ENCODE measurements around the gene RMRP. TPM values are rescaled to one million over a fixed set of nuclear protein-coding genes. Genes with fewer than 3 reads are reported as not detected.

The RMRP gene
- total and polyA plus RNA-seq, 11 donors, result 118 to 18,741 (median 5,656) TPM

DNA sequence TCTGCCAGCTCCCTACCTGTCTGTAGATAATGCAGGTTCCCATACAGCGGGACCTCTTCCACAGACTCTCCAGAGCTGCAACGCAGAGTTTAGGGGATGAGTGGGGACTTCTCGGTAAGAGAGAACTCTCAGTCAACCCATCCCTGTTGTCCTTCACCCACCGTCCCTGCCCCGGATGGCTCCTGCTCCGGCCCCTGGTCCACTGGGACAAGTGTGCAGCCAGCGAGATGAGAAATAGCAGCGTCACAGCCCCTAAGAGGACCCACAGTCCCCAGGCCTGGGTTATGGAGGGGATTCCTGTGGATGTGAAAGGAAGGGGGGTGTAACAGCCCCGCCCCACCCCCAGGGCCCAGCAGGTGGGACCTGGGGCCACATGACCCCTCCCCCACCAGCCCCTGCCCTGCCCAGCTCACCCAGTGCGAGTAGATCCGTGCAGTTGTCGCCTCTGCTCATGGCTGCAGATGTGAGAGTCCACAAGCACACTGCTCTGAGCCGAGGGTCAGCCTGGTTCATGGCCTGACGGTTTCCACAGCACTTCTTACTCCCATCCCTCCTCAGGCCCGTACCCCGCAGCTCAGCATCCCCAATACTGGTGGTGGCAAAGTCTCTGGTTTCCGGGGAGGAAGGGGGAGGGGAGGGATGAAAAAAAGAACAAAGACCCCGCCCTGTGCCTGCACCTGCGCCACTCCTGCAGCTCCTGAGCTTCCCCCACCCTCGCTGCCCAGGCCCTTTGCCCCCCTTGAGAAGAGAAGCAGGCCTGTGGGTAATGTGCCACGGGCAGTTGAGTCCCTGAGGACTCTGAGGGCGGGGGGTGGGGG lies 7.3 kb downstream of the RMRP start, which contains the start of gene SIT1:
TSS of gene SIT1 (minus strand) at position 591 of the 818 bp plus-strand sequence. CDS start at position 513, 78 bp downstream.
- Histone ChIP-seq H3K36me3 (no peaks in the 10 kb centered on the region), H3K9me3 (no peaks in the 10 kb centered on the region), H3K4me3 (peak within 1 kb of the TSS in 4 of 12 donors; percentile 20 to 54 (median 27)), H3K27me3 (no peaks in the 10 kb centered on the region), H3K4me1 (peaks cover 0 to 54% (median 9%) of the 10 kb centered on the region in 12 donors), H3K27ac (peak within 1 kb of the TSS in 4 of 12 donors; percentile 17 to 86 (median 26))
- intact Hi-C loops (cut with DNase I), result loop anchor here in 5 of 10 donors (10.0 kb wide), 4 partner anchors 46 to 234 kb away; partner anchors contain the start of genes TESK1 (in 2 of the 5), FAM221B (in 1 of the 5), HINT2 (in 1 of the 5) and SPAG8 (in 1 of the 5)
- whole genome bisulfite sequencing, 4 donors, result 66 to 74% (median 71%) methylated on average over 17 to 22 of the region's 22 CpGs
- DNase-seq, result no peak
- no peak for TF ChIP-seq POLR2A (IDR thresholded peaks at IDR 0.05)
- TF ChIP-seq, protein P1, sequence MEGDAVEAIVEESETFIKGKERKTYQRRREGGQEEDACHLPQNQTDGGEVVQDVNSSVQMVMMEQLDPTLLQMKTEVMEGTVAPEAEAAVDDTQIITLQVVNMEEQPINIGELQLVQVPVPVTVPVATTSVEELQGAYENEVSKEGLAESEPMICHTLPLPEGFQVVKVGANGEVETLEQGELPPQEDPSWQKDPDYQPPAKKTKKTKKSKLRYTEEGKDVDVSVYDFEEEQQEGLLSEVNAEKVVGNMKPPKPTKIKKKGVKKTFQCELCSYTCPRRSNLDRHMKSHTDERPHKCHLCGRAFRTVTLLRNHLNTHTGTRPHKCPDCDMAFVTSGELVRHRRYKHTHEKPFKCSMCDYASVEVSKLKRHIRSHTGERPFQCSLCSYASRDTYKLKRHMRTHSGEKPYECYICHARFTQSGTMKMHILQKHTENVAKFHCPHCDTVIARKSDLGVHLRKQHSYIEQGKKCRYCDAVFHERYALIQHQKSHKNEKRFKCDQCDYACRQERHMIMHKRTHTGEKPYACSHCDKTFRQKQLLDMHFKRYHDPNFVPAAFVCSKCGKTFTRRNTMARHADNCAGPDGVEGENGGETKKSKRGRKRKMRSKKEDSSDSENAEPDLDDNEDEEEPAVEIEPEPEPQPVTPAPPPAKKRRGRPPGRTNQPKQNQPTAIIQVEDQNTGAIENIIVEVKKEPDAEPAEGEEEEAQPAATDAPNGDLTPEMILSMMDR (IDR thresholded peaks at IDR 0.05), result no peak
- ATAC-seq, result no peak

DNA sequence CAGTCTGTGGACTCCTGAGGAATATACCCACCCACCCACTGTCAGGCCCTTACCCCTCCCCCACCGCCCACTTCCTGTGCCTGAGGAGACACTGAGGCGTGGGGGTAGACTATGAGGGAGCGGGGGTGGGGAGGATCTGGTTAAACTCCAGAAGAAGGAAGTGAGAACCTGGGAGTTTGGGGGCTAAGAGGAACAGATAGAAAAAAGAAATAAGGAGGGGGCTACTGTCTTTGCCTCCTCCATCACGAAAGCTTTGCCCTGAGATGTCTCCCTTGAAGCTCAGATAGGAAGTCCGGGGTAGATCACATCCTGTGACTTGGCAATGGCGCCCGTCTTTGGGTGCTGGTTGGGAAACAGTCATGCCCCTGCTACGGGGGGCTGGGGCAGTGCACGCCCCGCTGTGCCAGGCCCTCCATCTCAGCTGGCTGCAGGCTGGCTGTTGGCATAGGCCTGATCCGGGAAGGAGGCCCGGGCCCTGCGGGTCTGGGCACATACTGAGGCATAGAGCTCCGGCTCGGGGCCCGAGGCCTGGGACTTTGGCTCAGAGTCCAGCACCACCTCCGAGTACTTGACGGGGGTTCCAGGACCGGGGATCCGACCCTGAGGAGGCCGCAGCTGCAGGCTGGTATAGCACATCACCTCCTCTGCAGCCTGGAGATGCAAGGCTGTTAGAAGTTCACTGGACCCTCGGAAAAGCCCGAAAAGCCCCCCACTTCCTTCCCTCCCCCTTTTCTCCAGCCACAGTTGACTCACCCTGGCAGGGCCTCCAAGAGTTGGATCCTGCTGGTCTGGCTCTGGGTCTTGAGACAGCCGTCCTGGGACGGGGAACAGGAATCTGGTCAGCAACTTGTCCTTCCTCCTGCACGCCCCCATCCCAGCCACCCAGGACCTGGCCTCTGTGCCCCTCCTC lies 8.1 kb downstream of the RMRP start:
- TF ChIP-seq, protein P1 (IDR thresholded peaks at IDR 0.05), result no peak
- Histone ChIP-seq H3K27me3 (no peaks in the 10 kb centered on the region), H3K36me3 (no peaks in the 10 kb centered on the region), H3K27ac (peak overlapping the region in 4 of 12 donors; percentile 3 to 86 (median 26)), H3K4me1 (peaks cover 0 to 62% (median 9%) of the 10 kb centered on the region in 12 donors), H3K9me3 (no peaks in the 10 kb centered on the region), H3K4me3 (peak overlapping the region in 4 of 12 donors; percentile 20 to 54 (median 27))
- peak in 1 of 4 donors; percentile 4 for ATAC-seq
- intact Hi-C loops (cut with DNase I), result loop anchor here in 8 of 10 donors (5.0 to 10.0 kb wide), 9 partner anchors 38 to 235 kb away; partner anchors contain the start of genes TESK1 (in 2 of the 8), FAM221B (in 1 of the 8), HINT2 (in 1 of the 8) and SPAG8 (in 1 of the 8)
- 79 to 81% (median 80%) methylated on average over 24 to 26 of the region's 26 CpGs for whole genome bisulfite sequencing, 4 donors
- DNase-seq, result no peak

GRCh38 chr9:35646533-35647265 lies 11.1 kb downstream of the RMRP start:
- H3K9me3 ChIP-seq, result no peaks in the 10 kb centered on the region
- peaks cover 0 to 63% (median 9%) of the 10 kb centered on the region in 12 donors for H3K4me1 ChIP-seq
- ATAC-seq (peak; percentile 83 to 97 (median 96)), DNase-seq (peak; percentile 93 to 97 (median 93))
- H3K36me3 ChIP-seq, result no peaks in the 10 kb centered on the region
- no peaks in the 10 kb centered on the region for H3K27me3 ChIP-seq
- peak overlapping the region; percentile 54 to 89 (median 81) for H3K27ac ChIP-seq
- TF ChIP-seq, protein P1 (IDR thresholded peaks at IDR 0.05), result peak; percentile 92 to 99 (median 96)
- TF ChIP-seq POLR2A (IDR thresholded peaks at IDR 0.05), result peak in 1 of 2 donors; percentile 85
- 0 to 1% (median 0%) methylated on average over 31 to 58 of the region's 58 CpGs for WGBS, 4 donors
- H3K4me3 ChIP-seq, result peak overlapping the region; percentile 41 to 77 (median 64)
- intact Hi-C loops (cut with DNase I), result loop anchor here in 5 of 10 donors (1.0 to 10.0 kb wide), 8 partner anchors 41 to 238 kb away; partner anchors contain the start of genes TESK1 (in 1 of the 5) and TPM2 (in 1 of the 5)

Measured in heart left ventricle (tissue), 16 donors.